Adrenal gland (tissue), 12 donors: ENCODE data around the gene XYLT1. TPM values are rescaled to one million over a fixed set of nuclear protein-coding genes. Genes with fewer than 3 reads are reported as not detected.

Source experiments
- DNase-seq, 7 donors: peaks; one replicate each; pipeline ENCODE4 v3.0.0-alpha.2; 2019 to 2020
- H3K27ac ChIP-seq, 5 donors: fragments of 200-600 bp; sonication (generic) in 4 of 5; 1 replicate in 3 of 5; 2 replicates in 2 of 5; pipeline versions ENCODE4 v1.5.1 to v1.8.0; 2016 to 2020; ENCODE audit warnings: mild to moderate bottlenecking in 1 of 5
- H3K27me3 ChIP-seq: fragments of 200-600 bp; 2 replicates; pipeline ENCODE4 v1.8.0; 2021
- H3K36me3 ChIP-seq, 2 donors: fragments of 200-600 bp; replicated peaks in 1 of 2; 1 replicate in 1 of 2; 2 replicates in 1 of 2; pipeline versions ENCODE4 v1.5.1 to v1.8.0; 2018 to 2022
- H3K4me1 ChIP-seq, 2 donors: fragments of 200-600 bp; replicated peaks in 1 of 2; 1 replicate in 1 of 2; 2 replicates in 1 of 2; pipeline versions ENCODE4 v1.5.1 to v1.8.0; 2018 to 2021
- H3K4me3 ChIP-seq, 4 donors: fragments of 200-600 bp; sonication (generic) in 3 of 4; one replicate each; pipeline ENCODE4 v1.5.1; 2016 to 2018
- H3K9me3 ChIP-seq, 3 donors: fragments of 200-600 bp; sonication (generic) in 1 of 3; replicated peaks in 1 of 3; 1 replicate in 2 of 3; 2 replicates in 1 of 3; pipeline versions ENCODE4 v1.5.1 to v1.8.0; 2016 to 2021
- CTCF ChIP-seq, 6 experiments: fragments of 450-650 bp in 4 of 6; fragments of 200-600 bp in 2 of 6; sonication (generic) in 1 of 6; IDR thresholded peaks; 1 replicate in 5 of 6; 2 replicates in 1 of 6; pipeline versions ENCODE4 v1.5.1 to v1.8.0; 2016 to 2021; ENCODE audit warnings: antibody characterized with exemption in 6 of 6, mild to moderate bottlenecking in 2 of 6, moderate library complexity in 1 of 6
- POLR2A ChIP-seq, 2 donors: fragments of 450-650 bp; IDR thresholded peaks; one replicate each; pipeline ENCODE4 v1.6.1; 2017; ENCODE audit warnings: antibody characterized with exemption in 2 of 2, mild to moderate bottlenecking in 2 of 2, moderate library complexity in 1 of 2
- WGBS, 4 donors: extraction: QIAGEN DNeasy Blood & Tissue Kit in 2 of 4; methylation state at CpG; one replicate each; pipeline versions ENCODE4 v1.1.5 to v1.1.7; 2013 to 2017; 5-methylcytosine and 5-hydroxymethylcytosine counted together
- intact Hi-C, 2 donors: fragments of 100-400 bp; cut with DNase I; formaldehyde crosslinking; loops; one replicate each; pipeline versions ENCODE4 v1.14.1 to v1.15.0; 2022 to 2023
- polyA plus RNA-seq, 3 donors: library from polyadenylated mRNA; stranded (reverse); fragments of 200-250 nt in 2 of 3; fragments of 350-450 nt in 1 of 3; fragmentation: Illumina TruSeq in 1 of 3; extraction: RNeasy Lipid Tissue Mini Kit (QIAGEN cat#74804) in 1 of 3; gene quantifications; one replicate each; pipeline ENCODE4 v1.2.3, GENCODE V29; 2013 to 2014
- total RNA-seq, 9 donors: library from RNA; depleted of rRNA in 4 of 9; stranded (reverse); fragments of >200 nt in 4 of 9; fragments of 120-200 nt in 1 of 9; fragmentation: NEBNext Ultra II Directional in 1 of 9; extraction: Animal tissue kit (Norgen Biotek cat#: 25700) in 1 of 9; gene quantifications; one replicate each; pipeline versions ENCODE4 v1.1.0 to v1.2.4, GENCODE V29; 2013 to 2023
- donor health status: healthy with polysubstance abuse.
- donor health status: Bipolar disorder and iron deficiency.
- donor health status: DM: yes; HTN: yes; CAD: no.
- donor health status: DM: no; HTN: no; CAD: no.
- donor health status: DM: no; HTN: no; CAD: no.
- donor health status: DM: yes; HTN: yes; CAD: no.

XYLT1 gene
- total and polyA plus RNA-seq, 12 donors: 1.3 to 67.6 (median 16.8) TPM

GRCh38 chr16:17377360-17378324 is 93.1 kb downstream of the XYLT1 start:
- TF ChIP-seq POLR2A (IDR thresholded peaks at IDR 0.05) (no peak), CTCF (IDR thresholded peaks at IDR 0.05) (no peak)
- H3K27me3 ChIP-seq: no peaks in the 10 kb centered on the region
- no peaks in the 10 kb centered on the region for H3K36me3 ChIP-seq
- peak in 1 of 7 donors; percentile 45 for DNase-seq
- H3K4me3 ChIP-seq: no peak overlapping the region
- 49 to 51% (median 50%) methylated on average over 8 to 11 of the region's 11 CpGs for WGBS, 4 donors
- peaks cover 11 to 33% of the 10 kb centered on the region in 2 donors for H3K4me1 ChIP-seq
- no peaks in the 10 kb centered on the region for H3K9me3 ChIP-seq
- H3K27ac ChIP-seq: peak overlapping the region in 2 of 5 donors; percentile 45 to 50
- intact Hi-C loops: no loop called here

GRCh38 chr16:17375461-17376304 is 95.1 kb downstream of the XYLT1 start:
- 68 to 78% (median 74%) methylated on average over 8 to 17 of the region's 17 CpGs for WGBS, 4 donors

DNA sequence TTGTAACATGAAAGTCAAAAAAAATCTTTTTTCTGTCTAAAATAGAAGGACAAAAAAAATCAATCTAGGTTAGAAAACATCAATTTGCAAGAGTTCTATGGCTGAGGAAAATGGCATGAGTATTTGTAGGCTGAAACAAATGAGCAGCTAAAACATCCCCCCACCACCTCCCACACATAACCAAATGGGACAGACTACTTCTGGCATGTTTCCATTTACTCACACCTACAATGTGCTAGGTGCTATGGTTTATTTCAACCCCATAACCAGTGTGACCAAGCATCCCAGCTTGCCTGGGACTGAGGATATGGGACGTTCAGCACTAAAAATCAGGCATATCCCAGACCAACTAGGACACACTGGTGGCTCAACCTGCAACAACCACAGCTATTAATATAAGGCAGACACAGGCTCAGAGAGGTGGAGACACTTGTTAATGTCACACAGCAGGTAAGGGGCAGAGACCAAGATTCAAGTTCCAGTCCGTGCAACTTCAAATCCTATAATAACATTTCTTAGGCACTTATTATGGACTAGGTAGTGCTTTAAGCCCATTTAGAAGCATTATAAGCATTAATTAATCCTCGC is 96.0 kb downstream of the XYLT1 start:
- H3K4me1 ChIP-seq: peaks cover 20 to 28% of the 10 kb centered on the region in 2 donors

More at GRCh38 chr16:17375461-17376304, 95.1 kb downstream of the XYLT1 start:
- Histone ChIP-seq H3K27me3 (no peaks in the 10 kb centered on the region), H3K9me3 (no peaks in the 10 kb centered on the region), H3K27ac (no peak overlapping the region), H3K4me1 (peaks cover 13 to 28% of the 10 kb centered on the region in 2 donors), H3K36me3 (no peaks in the 10 kb centered on the region), H3K4me3 (no peak overlapping the region)
- no peak for TF ChIP-seq CTCF (IDR thresholded peaks at IDR 0.05)
- no peak for TF ChIP-seq POLR2A (IDR thresholded peaks at IDR 0.05)
- intact Hi-C loops: no loop called here
- DNase-seq: peak in 1 of 7 donors; percentile 81

More for the DNA sequence above, 96.0 kb downstream of the XYLT1 start:
- H3K36me3 ChIP-seq: no peaks in the 10 kb centered on the region
- no peak for DNase-seq
- no peaks in the 10 kb centered on the region for H3K9me3 ChIP-seq
- H3K27me3 ChIP-seq: no peaks in the 10 kb centered on the region
- no peak overlapping the region for H3K4me3 ChIP-seq
- no peak overlapping the region for H3K27ac ChIP-seq
- 87 to 92% (median 92%) methylated on average over 3 of the region's 3 CpGs for WGBS, 4 donors
- TF ChIP-seq CTCF (IDR thresholded peaks at IDR 0.05): no peak
- no peak for TF ChIP-seq POLR2A (IDR thresholded peaks at IDR 0.05)
- intact Hi-C loops: no loop called here
